ENCODE results near the gene ZSCAN2. TPM values are rescaled to one million over a fixed set of nuclear protein-coding genes. Genes with fewer than 3 reads are reported as not detected.
A peak's percentile ranks its signal among the peaks of the same experiment; 100 is the strongest.

The ZSCAN2 gene
- total RNA-seq, 6 donors from 2014 or later, result 4.1 to 11.0 (median 5.9) TPM

- no peaks in the 10 kb centered on the region for H3K9me3 ChIP-seq
- no peaks in the 10 kb centered on the region for H3K27me3 ChIP-seq
- H3K27ac ChIP-seq, result no peak overlapping the region
- no peak overlapping the region for H3K4me3 ChIP-seq
- TF ChIP-seq EP300 (IDR thresholded peaks at IDR 0.05) (no peak), CTCF (IDR thresholded peaks at IDR 0.05) (no peak), POLR2AphosphoS5 (IDR thresholded peaks at IDR 0.05) (no peak), POLR2A (IDR thresholded peaks at IDR 0.05) (no peak)
- WGBS, 2 donors, result 96% methylated on average over 10 of the region's 10 CpGs
- ATAC-seq (ENCODE audit: low FRiP score in 2 of 2) (no peak), DNase-seq (no peak)
- H3K36me3 ChIP-seq, result peaks cover 31 to 100% (median 89%) of the 10 kb centered on the region in 4 donors
- H3K4me1 ChIP-seq, result peaks cover 0 to 13% (median 8%) of the 10 kb centered on the region in 4 donors
Observed at GRCh38 chr15:84645997-84646396, 45.2 kb downstream of the ZSCAN2 start.

GRCh38 chr15:84647726-84648125 lies 46.9 kb downstream of the ZSCAN2 start:
- DNase-seq (no peak), ATAC-seq (ENCODE audit: low FRiP score in 2 of 2) (no peak)
- H3K36me3 ChIP-seq, result peaks cover 21 to 100% (median 80%) of the 10 kb centered on the region in 4 donors
- no peaks in the 10 kb centered on the region for H3K9me3 ChIP-seq
- no peaks in the 10 kb centered on the region for H3K27me3 ChIP-seq
- H3K4me3 ChIP-seq, result no peak overlapping the region
- H3K4me1 ChIP-seq, result peaks cover 2 to 23% (median 12%) of the 10 kb centered on the region in 4 donors
- no peak for TF ChIP-seq EP300 (IDR thresholded peaks at IDR 0.05)
- no peak for TF ChIP-seq POLR2AphosphoS5 (IDR thresholded peaks at IDR 0.05)
- TF ChIP-seq POLR2A (IDR thresholded peaks at IDR 0.05), result no peak
- TF ChIP-seq CTCF (IDR thresholded peaks at IDR 0.05), result no peak
- no peak overlapping the region for H3K27ac ChIP-seq

- 47 to 49% methylated on average over 3 of the region's 3 CpGs for WGBS, 2 donors
- ATAC-seq (ENCODE audit: low FRiP score in 2 of 2) (peak in 1 of 2 donors; percentile 54), DNase-seq (peak in 1 of 2 donors; percentile 71)
- Histone ChIP-seq H3K27me3 (no peaks in the 10 kb centered on the region), H3K27ac (no peak overlapping the region), H3K9me3 (no peaks in the 10 kb centered on the region), H3K4me3 (no peak overlapping the region), H3K4me1 (peaks cover 10 to 32% (median 21%) of the 10 kb centered on the region in 4 donors), H3K36me3 (peaks cover 16 to 92% (median 73%) of the 10 kb centered on the region in 4 donors)
- no peak for TF ChIP-seq POLR2AphosphoS5 (IDR thresholded peaks at IDR 0.05)
- no peak for TF ChIP-seq CTCF (IDR thresholded peaks at IDR 0.05)
- TF ChIP-seq POLR2A (IDR thresholded peaks at IDR 0.05), result no peak
- TF ChIP-seq EP300 (IDR thresholded peaks at IDR 0.05), result no peak
Observed at GRCh38 chr15:84648539-84648938, 47.7 kb downstream of the ZSCAN2 start.

- H3K36me3 ChIP-seq, result peaks cover 16 to 80% (median 64%) of the 10 kb centered on the region in 4 donors
- no peak for TF ChIP-seq POLR2AphosphoS5 (IDR thresholded peaks at IDR 0.05)
- no peak for TF ChIP-seq EP300 (IDR thresholded peaks at IDR 0.05)
- no peak for TF ChIP-seq POLR2A (IDR thresholded peaks at IDR 0.05)
- no peak for TF ChIP-seq CTCF (IDR thresholded peaks at IDR 0.05)
- DNase-seq, result no peak
- H3K4me1 ChIP-seq, result peaks cover 15 to 39% (median 24%) of the 10 kb centered on the region in 4 donors
- H3K27me3 ChIP-seq, result no peaks in the 10 kb centered on the region
- WGBS, 2 donors, result 94 to 95% methylated on average over 2 of the region's 2 CpGs
- ATAC-seq (ENCODE audit: low FRiP score in 2 of 2), result no peak
- H3K27ac ChIP-seq, result no peak overlapping the region
- no peak overlapping the region for H3K4me3 ChIP-seq
- H3K9me3 ChIP-seq, result no peaks in the 10 kb centered on the region
Observed at GRCh38 chr15:84649706-84650105, 48.9 kb downstream of the ZSCAN2 start.

GRCh38 chr15:84653584-84653909 lies 52.7 kb downstream of the ZSCAN2 start:
- H3K4me3 ChIP-seq, result peak overlapping the region; percentile 83 to 96 (median 94)
- TF ChIP-seq EP300 (IDR thresholded peaks at IDR 0.05), result no peak
- TF ChIP-seq POLR2A (IDR thresholded peaks at IDR 0.05), result no peak
- no peak for TF ChIP-seq CTCF (IDR thresholded peaks at IDR 0.05)
- no peak for TF ChIP-seq POLR2AphosphoS5 (IDR thresholded peaks at IDR 0.05)
- no peaks in the 10 kb centered on the region for H3K9me3 ChIP-seq
- peaks cover 26 to 58% (median 35%) of the 10 kb centered on the region in 4 donors for H3K4me1 ChIP-seq
- H3K27me3 ChIP-seq, result no peaks in the 10 kb centered on the region
- DNase-seq (no peak), ATAC-seq (ENCODE audit: low FRiP score in 2 of 2) (no peak)
- H3K27ac ChIP-seq, result peak overlapping the region; percentile 80 to 93 (median 87)
- WGBS, 2 donors, result 17% methylated on average over 7 of the region's 7 CpGs; no CpG with 5 or more reads in 1 of the 2 donors
- H3K36me3 ChIP-seq, result peaks cover 11 to 42% (median 25%) of the 10 kb centered on the region in 4 donors

Data from upper lobe of left lung (tissue), 6 donors.